Measurements from ENCODE around the gene HAT1. TPM values are rescaled to one million over a fixed set of nuclear protein-coding genes. Genes with fewer than 3 reads are reported as not detected.

The HAT1 gene
- total RNA-seq, 3 donors from 2014 or later: 22.2 to 30.9 (median 30.5) TPM

DNA sequence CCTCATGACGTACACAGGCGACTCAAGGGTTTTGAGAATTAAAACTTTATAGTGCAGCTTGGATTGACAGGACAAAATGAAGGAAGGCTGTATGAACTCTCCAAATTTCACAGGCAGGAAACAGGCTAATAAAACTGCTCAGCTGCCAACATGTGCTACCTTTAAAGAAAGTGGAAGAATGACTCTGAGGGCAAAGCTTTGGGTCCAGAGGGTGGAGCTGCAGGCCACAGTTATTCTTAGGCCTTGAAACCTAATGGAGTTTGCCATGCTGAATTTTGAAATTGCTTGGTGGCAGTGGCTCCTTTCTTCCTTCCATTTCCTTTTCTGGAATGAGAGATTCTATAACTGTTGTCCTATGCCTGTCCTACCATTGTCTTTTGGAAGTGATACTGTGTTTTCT is 34.8 kb downstream of the HAT1 start:
- H3K4me1 ChIP-seq (ENCODE audit: low read depth): no peaks in the 10 kb centered on the region
- intact Hi-C loops (cut with DNase I, micrococcal nuclease): no loop called here
- no peak for TF ChIP-seq CTCF (IDR thresholded peaks at IDR 0.05)
- no peaks in the 10 kb centered on the region for H3K36me3 ChIP-seq (ENCODE audit: low read depth)
- no peak overlapping the region for H3K4me3 ChIP-seq
- peak; percentile 43 for ATAC-seq
- H3K9me3 ChIP-seq: no peaks in the 10 kb centered on the region
- peak in 1 of 3 donors; percentile 11 for DNase-seq

GRCh38 chr2:171958475-171958874 is 36.2 kb downstream of the HAT1 start:
- Histone ChIP-seq H3K4me1 (ENCODE audit: low read depth) (no peaks in the 10 kb centered on the region), H3K36me3 (ENCODE audit: low read depth) (no peaks in the 10 kb centered on the region), H3K9me3 (no peaks in the 10 kb centered on the region), H3K4me3 (no peak overlapping the region)
- intact Hi-C loops (cut with DNase I, micrococcal nuclease): no loop called here
- DNase-seq: no peak
- no peak for TF ChIP-seq CTCF (IDR thresholded peaks at IDR 0.05)
- no peak for ATAC-seq

DNA sequence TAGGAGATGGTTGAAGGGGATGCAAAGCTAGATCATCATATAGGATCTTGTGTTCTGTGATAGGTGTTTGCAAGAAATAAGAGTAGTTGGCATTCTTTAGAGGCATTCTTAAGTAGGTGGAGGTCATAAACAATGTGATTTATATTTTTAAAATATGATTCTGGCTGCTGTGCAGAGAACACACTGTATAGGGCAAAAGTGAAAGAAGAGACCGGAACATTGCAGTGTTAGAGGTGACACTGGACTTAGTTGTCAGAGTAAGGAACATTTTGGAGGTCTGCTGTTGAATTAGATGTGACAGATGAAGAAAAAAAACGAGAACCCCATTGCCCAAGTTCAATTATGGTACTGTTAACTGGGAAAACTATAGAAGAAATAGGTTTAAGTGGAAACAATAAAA is 37.7 kb downstream of the HAT1 start:
- intact Hi-C loops (cut with DNase I, micrococcal nuclease): no loop called here
- no peak overlapping the region for H3K4me3 ChIP-seq
- ATAC-seq (no peak), DNase-seq (no peak)
- H3K9me3 ChIP-seq: no peaks in the 10 kb centered on the region
- TF ChIP-seq CTCF (IDR thresholded peaks at IDR 0.05): no peak
- H3K4me1 ChIP-seq (ENCODE audit: low read depth): no peaks in the 10 kb centered on the region
- H3K36me3 ChIP-seq (ENCODE audit: low read depth): no peaks in the 10 kb centered on the region

DNA sequence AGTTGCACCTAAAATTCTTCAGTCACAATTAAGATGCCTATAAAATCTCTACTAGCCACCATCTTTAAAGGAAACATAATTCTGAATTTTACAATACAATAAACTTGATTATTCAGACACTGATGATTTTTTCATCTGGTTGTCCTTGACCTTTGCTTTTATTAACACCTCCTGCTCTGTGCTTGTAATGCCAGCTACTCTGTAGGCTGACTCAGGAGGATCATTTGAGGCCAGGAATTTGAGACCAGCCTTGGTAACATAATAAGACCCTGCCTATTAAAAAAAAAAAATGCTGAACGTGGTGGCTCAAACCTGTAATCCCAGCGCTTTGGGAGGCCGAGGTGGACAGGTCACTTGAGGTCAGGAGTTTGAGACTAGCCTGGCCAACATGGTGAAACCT is 38.3 kb downstream of the HAT1 start:
- no peaks in the 10 kb centered on the region for H3K4me1 ChIP-seq (ENCODE audit: low read depth)
- H3K9me3 ChIP-seq: no peaks in the 10 kb centered on the region
- H3K4me3 ChIP-seq: no peak overlapping the region
- no peak for ATAC-seq
- no peak for TF ChIP-seq CTCF (IDR thresholded peaks at IDR 0.05)
- DNase-seq: no peak
- intact Hi-C loops (cut with DNase I, micrococcal nuclease): no loop called here
- no peaks in the 10 kb centered on the region for H3K36me3 ChIP-seq (ENCODE audit: low read depth)

DNA sequence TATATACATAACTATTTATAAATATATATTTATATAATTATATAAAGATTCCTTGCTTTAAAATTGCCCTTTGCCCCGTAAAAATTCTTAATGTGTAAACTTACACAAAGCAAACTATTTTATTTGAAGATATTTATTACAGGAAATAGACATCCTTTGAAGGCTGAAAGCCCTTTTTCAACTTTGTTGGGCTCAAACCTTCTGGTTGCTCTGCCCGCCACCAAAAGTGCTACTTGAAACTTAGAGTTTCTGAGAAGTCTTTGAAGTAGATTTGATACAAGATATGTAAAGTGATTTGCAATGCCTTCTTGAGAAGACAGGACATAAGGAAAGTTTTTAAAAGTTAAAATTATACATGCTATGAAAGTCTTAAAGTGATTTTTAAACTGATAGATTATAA is 40.9 kb downstream of the HAT1 start:
- Histone ChIP-seq H3K4me3 (no peak overlapping the region), H3K4me1 (ENCODE audit: low read depth) (no peaks in the 10 kb centered on the region), H3K9me3 (no peaks in the 10 kb centered on the region), H3K36me3 (ENCODE audit: low read depth) (no peaks in the 10 kb centered on the region)
- DNase-seq (no peak), ATAC-seq (no peak)
- intact Hi-C loops (cut with DNase I, micrococcal nuclease): no loop called here
- no peak for TF ChIP-seq CTCF (IDR thresholded peaks at IDR 0.05)

GRCh38 chr2:171964308-171964707 is 42.0 kb downstream of the HAT1 start:
- ATAC-seq: no peak
- H3K9me3 ChIP-seq: no peaks in the 10 kb centered on the region
- no peaks in the 10 kb centered on the region for H3K4me1 ChIP-seq (ENCODE audit: low read depth)
- no peaks in the 10 kb centered on the region for H3K36me3 ChIP-seq (ENCODE audit: low read depth)
- intact Hi-C loops (cut with DNase I, micrococcal nuclease): no loop called here
- no peak for DNase-seq
- H3K4me3 ChIP-seq: no peak overlapping the region
- TF ChIP-seq CTCF (IDR thresholded peaks at IDR 0.05): no peak
